HG03066 (cell line): Measurements from ENCODE around the gene ESCO1.
"Not testable (repeated sequence)": the region's sequence is repeated elsewhere in the genome, so short reads cannot be mapped to it uniquely, and the experiment has no call there.

Source experiments
- ATAC-seq: cut with Tn5 transposase; IDR thresholded peaks from one replicate; pipeline ENCODE4 v1.9.1; 2021; ENCODE audit warnings: low read depth; ENCODE audit not compliant: unreplicated experiment

The ESCO1 gene, protein sequence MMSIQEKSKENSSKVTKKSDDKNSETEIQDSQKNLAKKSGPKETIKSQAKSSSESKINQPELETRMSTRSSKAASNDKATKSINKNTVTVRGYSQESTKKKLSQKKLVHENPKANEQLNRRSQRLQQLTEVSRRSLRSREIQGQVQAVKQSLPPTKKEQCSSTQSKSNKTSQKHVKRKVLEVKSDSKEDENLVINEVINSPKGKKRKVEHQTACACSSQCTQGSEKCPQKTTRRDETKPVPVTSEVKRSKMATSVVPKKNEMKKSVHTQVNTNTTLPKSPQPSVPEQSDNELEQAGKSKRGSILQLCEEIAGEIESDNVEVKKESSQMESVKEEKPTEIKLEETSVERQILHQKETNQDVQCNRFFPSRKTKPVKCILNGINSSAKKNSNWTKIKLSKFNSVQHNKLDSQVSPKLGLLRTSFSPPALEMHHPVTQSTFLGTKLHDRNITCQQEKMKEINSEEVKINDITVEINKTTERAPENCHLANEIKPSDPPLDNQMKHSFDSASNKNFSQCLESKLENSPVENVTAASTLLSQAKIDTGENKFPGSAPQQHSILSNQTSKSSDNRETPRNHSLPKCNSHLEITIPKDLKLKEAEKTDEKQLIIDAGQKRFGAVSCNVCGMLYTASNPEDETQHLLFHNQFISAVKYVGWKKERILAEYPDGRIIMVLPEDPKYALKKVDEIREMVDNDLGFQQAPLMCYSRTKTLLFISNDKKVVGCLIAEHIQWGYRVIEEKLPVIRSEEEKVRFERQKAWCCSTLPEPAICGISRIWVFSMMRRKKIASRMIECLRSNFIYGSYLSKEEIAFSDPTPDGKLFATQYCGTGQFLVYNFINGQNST

DNA sequence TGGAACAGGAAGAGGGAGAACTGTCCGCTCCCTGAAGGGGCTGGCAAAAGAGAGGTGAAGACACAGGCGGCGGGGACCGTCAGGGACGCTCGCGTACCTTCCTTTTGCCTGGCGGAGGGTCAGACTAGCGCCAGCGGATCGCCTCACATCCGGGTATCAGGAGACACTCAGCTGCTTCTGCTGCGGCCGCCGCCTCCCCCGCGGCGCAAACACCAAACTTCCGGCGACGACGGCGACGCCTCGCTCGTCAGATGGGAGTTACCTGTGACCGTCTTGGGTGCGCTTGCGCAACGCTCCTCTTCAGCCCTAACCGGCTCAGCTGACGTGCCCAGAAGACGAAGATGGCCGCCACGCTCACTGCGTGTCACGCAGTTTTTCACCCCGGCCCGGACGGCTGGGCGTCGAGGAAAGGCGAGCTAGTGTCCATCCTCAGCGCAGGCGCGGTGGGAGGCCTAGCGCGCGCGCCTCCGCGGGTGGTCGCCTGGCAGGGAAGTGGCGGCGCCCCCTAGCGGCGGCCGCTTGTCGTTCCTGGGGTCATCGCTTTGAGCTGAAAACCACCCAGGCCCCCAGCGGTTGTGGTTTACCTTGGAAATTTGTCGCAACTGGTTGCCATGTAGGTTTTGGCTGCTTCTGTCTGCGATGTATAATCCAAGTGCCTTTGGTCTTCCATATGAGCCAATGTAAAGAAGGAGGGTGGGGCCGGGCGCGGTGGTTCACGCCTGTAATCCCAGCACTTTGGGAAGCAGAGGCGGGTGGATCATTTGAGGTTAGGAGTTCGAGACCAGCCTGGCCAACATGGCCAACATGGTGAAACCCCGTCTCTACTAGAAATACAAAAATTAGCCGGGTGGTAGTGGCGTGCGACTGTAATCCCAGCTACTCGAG is at the start of gene ESCO1:
Gene ESCO1, minus strand, starts transcription at position 179 of the 885 bp plus-strand sequence. CDS start 25,861 bp downstream, outside the sequence.
- ATAC-seq, result peak; percentile 81

DNA sequence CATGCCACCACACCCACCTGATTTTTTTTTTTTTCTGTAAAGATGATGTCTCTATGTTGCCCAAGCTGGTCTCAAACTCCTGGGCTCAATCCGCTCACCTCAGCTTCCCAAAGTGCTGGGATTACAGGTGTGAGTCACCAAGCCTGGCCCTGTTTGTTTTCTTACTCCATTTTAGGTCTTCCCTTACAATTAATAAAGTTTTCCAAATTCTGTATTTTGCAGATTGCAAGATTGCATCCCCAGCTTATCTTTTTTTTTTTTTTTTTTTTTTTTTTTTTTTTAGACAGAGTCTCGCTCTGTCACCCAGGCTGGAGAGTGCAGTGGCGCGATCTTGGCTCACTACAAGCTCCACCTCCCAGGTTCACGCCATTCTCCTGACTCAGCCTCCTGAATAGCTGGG is 39.9 kb upstream of the ESCO1 start:
- ATAC-seq, result not testable (repeated sequence)

DNA sequence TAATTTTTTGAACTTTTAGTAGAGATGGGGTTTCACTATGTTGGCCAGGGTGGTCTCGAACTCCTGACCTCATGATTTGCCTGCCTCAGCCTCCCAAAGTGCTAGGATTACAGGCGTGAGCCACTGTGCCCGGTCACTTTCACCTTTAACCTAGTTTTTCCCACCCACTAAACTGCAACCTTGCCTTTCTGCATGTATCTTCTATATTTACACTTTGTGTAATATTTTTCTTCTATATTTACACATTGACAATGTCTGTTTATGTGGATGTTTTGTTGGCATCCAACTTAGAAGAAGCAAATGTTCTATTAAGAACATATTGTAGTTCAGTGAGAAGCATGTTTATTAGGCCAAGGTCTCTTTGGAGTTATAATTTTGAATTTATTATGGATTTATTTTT is 38.3 kb upstream of the ESCO1 start:
- ATAC-seq, result no peak

DNA sequence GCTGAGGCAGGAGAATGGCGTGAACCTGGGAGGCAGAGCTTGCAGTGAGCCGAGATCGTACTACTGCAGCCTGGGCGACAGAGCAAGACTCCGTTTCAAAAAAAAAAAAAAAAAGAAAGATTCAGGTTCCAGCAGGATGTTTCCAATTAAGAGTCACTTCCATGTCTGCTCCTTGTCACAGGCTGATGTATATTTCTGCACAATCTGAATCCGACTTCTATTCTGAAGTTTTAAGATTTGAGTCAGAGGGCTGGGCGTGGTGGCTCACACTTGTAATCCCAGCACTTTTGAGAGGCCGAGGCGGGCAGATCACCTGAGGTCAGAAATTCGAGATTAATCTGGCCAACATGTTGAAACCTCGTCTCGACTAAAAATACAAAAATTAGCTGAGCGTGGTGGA is 36.3 kb upstream of the ESCO1 start:
- no peak for ATAC-seq

DNA sequence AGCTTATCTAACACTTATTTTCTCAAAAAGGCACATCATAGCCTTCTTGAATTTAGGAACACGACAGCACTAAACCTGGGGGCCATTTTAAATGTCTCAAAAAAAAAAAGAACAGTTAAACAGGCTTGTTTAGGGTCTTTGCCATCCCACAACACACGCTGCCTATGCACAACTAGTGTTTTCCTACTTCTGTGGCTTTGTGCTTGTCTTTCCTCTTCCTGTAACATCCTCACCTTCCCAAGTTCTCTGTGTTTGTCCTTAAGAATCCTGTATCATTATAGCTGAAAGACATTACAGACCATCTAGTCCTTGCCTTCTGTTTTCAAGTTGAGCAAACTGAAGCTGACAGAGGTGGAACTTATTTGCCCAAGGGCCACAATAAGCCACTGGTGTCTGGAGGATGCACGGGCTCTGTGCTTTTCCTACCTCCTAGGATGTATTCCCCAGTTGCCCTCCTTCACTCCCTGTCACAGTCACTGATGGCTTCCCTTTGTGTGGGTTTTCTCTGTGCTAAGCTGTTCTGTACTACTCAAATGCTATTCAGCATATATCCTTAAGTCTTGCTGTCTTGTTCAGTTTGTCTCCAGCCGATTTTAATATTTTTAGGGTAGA is 34.2 kb upstream of the ESCO1 start:
- ATAC-seq, result no peak

DNA sequence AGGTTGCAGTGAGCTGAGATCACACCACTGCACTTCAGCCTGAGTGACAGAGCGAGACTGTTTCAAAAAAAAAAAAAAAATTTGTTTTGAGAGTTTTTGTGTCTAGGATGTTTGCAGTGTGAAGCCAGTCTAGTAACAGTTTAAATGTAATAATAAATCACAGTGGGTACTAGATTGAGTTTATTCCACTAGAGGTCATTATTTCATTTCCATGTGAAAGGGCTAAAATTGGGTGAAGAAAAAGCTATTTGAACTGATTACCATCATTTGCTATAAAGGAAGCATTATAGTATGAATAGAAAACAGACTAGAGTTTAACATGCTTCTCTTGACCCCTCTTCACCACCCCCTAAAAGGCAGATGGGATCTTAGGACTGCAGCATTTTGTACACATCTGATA is 31.9 kb upstream of the ESCO1 start:
- ATAC-seq, result no peak

DNA sequence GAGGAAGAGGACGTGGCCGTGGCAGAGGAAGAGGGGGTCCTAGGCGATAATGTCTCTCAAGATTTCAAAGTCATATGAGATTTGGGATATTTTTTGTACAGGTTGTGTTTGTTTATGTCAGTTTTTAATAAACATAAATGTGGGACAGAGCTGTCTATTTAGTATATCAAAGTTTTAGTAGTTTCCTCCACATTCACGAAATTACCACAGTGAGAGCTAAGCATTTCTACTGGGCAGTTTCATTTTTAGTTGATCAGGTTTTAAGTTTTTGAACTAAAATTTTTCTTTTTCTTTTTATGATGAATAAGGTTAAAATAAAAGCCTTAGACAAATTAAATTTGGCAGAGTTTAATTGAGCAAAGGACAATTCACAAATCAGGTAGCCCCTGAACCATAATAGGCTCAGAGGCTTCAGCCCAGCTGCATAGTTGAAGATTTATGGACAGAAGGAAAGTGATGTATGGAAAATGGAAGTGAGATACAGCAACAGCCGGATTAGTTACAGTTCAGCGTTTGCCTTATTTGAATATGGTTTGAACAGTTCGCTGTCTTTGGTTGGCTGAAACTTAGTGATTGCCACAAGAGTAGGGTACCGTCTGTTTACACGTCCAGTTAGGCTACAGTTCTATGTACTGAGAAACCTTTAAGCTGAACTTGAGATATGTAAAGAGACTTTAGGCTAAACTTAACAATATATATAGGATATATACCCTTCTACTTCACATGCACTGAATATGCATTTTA is 28.8 kb upstream of the ESCO1 start:
- peak; percentile 96 for ATAC-seq

DNA sequence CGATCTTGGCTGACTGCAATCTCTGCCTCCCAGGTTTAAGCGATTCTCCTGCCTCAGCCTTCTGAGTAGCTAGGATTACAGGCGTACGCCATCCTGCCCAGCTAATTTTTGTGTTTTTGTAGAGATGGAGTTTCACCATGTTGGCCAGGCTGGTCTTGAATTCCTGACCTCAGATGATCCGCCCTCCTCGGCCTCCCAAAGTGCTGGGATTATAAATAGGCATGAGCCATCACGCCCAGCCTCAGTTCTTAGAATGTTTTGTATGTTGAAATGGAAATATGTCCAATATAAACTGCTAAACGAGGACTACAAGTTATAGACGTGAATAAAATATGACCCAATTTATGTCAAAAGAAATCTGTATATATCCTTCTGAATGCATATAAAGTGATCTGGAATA is 21.1 kb upstream of the ESCO1 start:
- ATAC-seq, result not testable (repeated sequence)

DNA sequence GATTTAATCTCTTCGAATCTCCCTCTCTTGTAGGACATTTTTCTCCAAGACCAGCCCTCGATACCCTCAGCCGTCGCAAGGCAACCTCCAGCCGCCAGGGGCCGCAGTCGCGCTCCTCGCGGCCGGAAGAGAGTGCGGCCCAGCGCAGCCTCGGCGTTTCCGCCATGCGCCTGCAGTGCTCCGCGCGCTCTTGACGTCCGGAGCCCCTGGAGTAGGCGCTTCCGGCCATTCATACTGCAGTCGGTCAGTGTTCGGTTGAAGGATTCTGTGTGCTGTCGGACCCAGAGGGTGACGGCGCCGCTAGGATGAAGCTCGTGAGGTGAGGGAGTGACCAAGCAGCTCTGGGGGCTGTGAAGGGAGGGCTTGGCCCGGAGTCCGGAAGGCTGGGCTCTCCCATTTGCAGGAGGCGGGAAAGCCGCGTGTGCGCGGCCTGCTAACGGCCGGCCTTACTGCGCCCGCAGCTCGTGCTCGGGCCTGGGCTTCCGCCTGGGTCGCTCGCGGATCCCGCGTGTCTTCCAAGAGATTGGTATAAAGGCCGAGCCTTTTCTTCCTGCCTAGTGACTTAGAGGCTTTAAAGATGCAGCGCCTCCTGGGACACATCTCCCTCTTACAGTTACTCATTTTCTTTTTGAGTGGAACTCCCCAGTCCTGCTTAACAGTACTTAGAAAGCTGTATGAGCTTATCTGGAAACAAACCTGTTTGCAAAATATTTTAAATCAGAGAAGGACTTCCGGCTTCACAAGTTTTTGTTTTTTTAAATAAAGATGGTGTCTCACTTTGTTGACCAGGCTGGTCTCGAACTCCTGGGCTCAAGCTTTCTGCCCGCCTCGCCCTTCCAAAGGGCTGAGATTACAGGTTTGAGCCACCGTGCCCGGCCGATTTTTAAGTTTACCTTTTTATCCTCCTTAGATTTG is 11.9 kb upstream of the ESCO1 start, which contains the start of gene SNRPD1:
Gene SNRPD1, plus strand, starts transcription at position 190 of the 915 bp plus-strand sequence. Its CDS starts 116 bp downstream, at position 306.
- peak; percentile 96 for ATAC-seq

DNA sequence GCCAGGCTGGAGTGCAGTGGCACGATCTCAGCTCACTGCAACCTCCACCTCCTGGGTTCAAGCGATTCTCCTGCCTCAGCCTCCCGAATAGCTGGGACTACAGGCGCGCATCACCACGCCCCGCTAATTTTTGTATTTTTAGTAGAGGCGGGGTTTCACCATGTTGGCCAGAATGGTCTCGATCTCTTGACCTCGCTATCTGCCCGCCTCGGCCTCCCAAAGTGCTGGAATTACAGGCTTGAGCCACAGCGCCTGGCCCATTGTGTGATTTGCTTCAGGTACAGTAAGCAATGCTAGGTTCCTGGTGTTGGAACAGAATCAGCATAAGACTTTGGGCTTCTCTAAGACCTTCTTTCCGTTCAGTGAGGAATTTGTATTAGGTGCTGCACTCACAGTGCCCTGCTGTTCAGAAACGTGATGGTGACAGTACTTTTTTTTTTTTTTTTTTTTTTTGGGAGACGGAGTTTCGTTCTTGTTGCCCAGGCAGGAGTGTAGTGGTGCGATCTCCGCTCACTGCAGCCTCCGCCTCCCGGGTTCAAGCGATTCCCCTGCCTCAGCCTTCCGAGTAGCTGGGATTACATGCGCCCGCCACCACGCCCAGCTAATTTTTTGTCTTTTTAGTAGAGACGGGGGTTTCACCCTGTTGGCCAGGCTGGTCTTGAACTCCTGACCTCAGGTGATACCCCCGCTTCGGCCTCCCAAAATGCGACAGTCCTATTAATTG is 11.1 kb upstream of the ESCO1 start:
- peak; percentile 6 for ATAC-seq

DNA sequence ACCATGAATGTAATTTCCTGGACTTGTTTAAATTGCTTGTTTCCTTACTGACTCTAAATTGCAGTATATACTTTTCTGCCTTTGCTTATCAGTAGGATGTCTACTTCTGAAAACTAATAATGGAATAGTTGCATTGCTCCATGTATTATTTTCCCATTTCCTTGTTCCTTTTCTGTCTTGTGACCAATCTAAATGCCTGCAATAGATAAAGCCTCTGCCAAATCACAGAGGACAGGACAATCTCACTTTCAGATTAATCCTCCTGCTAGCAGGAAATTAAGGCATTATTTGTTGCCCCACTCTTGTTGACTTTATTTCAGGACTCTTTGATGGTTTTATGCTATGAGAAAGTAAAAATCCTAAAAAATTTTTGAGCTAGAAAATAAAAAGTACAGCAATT is 4.7 kb upstream of the ESCO1 start:
- no peak for ATAC-seq

DNA sequence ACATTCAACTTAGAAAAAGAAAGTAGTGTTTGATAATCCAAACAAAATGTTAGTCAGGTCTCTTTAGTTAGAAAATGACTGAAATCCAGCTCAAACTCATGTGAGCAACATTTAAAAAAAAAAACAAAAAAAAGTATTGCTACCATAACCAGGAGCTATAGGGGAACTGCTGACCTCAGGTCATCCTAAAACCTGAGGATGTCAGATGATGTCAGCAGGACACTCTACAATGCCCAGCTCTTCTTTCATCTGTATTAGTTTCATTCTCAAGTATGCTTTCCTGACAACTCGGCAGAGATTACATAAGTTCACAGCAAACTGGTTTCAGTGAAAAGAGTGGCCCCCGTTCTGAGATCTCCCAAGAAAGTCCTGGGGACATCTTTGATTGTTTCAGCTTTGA is 4.2 kb upstream of the ESCO1 start:
- no peak for ATAC-seq

DNA sequence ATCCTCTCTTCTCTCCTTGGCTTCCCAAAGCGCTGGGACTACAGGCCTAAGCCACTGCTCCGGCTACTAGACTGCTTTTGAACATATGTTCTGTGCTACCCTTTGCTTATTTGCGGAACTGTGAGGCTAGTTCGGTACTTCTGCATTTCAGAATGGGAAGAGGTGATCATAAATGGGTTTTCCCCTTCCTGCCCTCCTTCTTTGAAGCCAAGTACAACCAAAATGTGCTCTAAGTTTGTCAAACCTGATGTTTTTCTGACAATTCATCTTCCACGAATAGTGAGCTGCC is 1.7 kb upstream of the ESCO1 start:
- ATAC-seq, result no peak

DNA sequence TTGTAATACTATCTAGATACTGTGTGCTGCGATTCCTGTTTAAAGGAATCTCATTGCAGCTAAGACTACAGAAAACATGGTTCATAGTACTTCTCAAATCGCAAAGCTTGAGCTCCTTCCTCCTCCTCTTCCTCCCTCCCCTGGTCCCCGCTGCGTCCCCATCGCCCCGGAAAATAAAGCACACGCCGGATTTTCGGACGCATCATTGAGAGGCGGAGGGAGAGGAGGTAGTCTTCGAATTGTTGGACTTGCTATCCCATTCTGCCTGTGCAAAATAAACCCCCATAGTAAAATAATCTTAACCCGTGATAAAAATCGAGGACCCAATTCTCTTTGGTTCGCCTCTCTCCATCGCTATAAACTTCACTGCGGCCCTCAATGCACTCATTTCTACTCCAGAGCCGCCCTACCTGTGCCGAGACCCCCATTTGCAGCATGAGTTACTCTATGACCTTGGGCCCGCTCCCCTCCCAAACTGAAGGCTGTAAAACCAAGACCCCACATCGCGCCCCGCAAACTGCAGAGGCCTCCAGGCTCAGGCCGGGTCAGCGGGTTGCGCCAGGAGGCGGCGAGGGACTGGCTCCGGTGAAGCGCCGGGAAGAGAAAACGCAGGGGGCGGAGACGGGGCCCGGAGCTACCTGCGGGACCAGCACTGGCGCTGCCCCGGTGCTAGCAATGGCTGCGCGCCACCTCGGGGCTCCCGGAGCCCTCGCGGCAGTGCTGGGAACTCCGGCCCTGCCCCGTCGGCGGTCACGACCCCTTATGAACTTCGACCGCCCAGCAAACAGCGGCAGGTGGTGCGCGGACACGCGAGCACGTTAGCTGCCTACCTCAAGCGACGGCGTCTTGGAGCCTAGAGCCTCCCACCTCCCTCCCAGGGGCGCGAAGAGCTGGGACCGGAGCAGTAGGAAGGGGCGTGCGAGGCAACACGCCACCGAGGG is 649 bp downstream of the ESCO1 start:
- peak; percentile 44 for ATAC-seq

DNA sequence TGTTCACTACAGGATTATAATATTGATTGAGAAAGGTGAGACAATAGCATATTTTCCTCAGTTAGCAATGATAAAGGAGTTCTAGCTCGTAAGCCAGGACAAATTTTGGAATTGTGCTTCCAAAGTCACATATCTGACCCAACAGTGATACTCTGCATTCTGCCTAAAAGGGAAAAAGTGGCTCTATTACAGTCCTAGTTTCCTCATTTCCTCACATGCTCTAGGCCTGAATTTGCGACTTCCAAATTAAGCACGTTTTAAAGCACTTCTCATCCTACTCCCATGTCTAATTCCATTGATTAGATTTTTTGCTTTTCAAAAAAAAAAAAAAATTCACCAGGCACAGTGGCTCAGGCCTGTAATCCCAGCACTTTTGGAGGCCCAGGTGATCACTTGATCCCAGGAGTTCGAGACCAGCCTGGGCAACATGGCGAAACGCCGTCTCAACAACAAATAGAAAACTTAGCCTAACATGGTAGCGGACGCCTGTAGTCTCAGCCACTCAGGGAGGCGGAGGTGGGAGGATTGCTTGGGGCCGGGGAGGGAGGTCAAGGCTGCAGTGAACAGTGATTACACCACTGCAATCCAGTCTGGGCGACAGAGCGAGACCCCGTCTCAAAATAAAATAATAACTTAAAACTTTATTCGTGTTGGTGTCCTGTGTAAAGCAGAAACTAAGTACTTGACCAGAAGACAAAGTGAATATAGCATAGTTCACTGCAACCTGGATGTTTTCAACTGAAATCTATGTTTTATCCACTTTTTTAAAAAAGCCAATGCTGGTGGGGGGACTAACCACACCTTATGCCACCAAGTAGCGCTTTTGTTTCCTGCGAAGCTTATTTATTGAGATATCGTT is 1.5 kb downstream of the ESCO1 start:
- no peak for ATAC-seq

DNA sequence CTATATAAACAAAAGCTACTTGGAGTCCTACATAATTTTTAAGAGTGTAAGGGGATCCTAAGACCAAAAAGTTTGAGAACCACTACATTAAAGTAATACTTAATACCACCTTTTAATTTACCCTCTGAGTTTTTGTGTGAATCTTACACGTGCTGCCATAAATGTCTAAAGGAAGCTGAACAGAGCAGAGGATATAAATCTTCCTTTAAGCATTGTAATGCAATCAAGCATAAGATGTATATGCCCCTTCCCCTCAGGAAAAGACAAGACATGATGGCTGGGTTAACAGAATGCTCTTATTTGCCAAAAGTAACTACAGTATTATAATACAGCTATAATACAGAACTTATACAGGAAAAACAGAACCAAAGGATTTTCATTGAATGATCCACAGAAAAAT is 2.9 kb downstream of the ESCO1 start:
- ATAC-seq, result no peak
